H1 (cell line): ENCODE data around the gene CYP4V2. TPM values are rescaled to one million over a fixed set of nuclear protein-coding genes. Genes with fewer than 3 reads are reported as not detected.
A peak's percentile ranks its signal among the peaks of the same experiment; 100 is the strongest.

Experiments
- CTCF ChIA-PET: fragments of 300-600 bp; sonication (Branson Sonifier 250); formaldehyde crosslinking; loops from one replicate; lab custom pipeline; 2021; ENCODE audit not compliant: partially characterized antibody; lab: Charles Lee
- POLR2A ChIA-PET: fragments of 300-600 bp; sonication (Branson Sonifier 250); formaldehyde crosslinking; loops from one replicate; lab custom pipeline; 2021; ENCODE audit warnings: inconsistent platforms; ENCODE audit not compliant: partially characterized antibody; lab: Charles Lee
- DNase-seq, 2 experiments: peaks; one replicate each; pipeline versions ENCODE4 v3.0.0 to v3.0.0-alpha.2; 2010 to 2022; ENCODE audit warnings: low spot score in 2 of 2, low read depth in 1 of 2, mixed read lengths in 1 of 2
- FAIRE-seq: peaks from 2 replicates; lab custom pipeline; 2011; peaks lifted over from hg19 to GRCh38; lab: Jason Lieb, UNC
- H2AFZ ChIP-seq: 2 replicates; pipeline ENCODE4 v1.8.1; 2012; ENCODE audit warnings: low read length, inconsistent platforms
- H2AK5ac ChIP-seq: 2 replicates; pipeline ENCODE4 v1.6.1; 2013; ENCODE audit warnings: low read depth, low read length
- H2BK120ac ChIP-seq: replicated peaks from 2 replicates; pipeline ENCODE3; 2013; ENCODE audit warnings: low read depth, low read length, inconsistent platforms
- H2BK12ac ChIP-seq: 2 replicates; pipeline ENCODE4 v1.6.1; 2013; ENCODE audit warnings: low read depth, low read length
- H2BK15ac ChIP-seq: 2 replicates; pipeline ENCODE4 v1.6.1; 2013; ENCODE audit warnings: low read length
- H2BK20ac ChIP-seq: 2 replicates; pipeline ENCODE4 v1.6.1; 2013; ENCODE audit warnings: low read length
- H2BK5ac ChIP-seq: 2 replicates; pipeline ENCODE4 v1.6.1; 2013; ENCODE audit warnings: low read depth, low read length
- H3K14ac ChIP-seq: 2 replicates; pipeline ENCODE4 v1.6.1; 2013; ENCODE audit warnings: inconsistent platforms; ENCODE audit not compliant: insufficient read length
- H3K18ac ChIP-seq: 2 replicates; pipeline ENCODE4 v1.6.1; 2013; ENCODE audit warnings: low read length; ENCODE audit errors: extremely low read depth
- H3K23ac ChIP-seq: 2 replicates; pipeline ENCODE4 v1.6.1; 2013; ENCODE audit warnings: inconsistent platforms; ENCODE audit not compliant: insufficient read length
- H3K23me2 ChIP-seq: 2 replicates; pipeline ENCODE4 v1.6.1; 2013; ENCODE audit warnings: low read depth, low read length
- H3K27ac ChIP-seq: 2 replicates; pipeline ENCODE4 v1.6.1; 2011; ENCODE audit warnings: low read depth, low read length, inconsistent platforms
- H3K27me3 ChIP-seq, 4 experiments: replicated peaks in 1 of 4; 1 replicate in 1 of 4; 2 replicates in 3 of 4; pipeline versions ENCODE4 v1.6.1 to v1.8.1; 2011 to 2013; ENCODE audit warnings: low read length in 3 of 4, mild to moderate bottlenecking in 3 of 4, inconsistent platforms in 2 of 4, mixed read lengths in 2 of 4, moderate library complexity in 1 of 4; ENCODE audit not compliant: control insufficient read depth in 3 of 4, insufficient read depth in 3 of 4; ENCODE audit errors: extremely low read depth in 1 of 4
- H3K36me3 ChIP-seq, 4 experiments: 2 replicates each; pipeline versions ENCODE4 v1.6.1 to v1.8.1; 2011 to 2013; ENCODE audit warnings: mild to moderate bottlenecking in 4 of 4, low read length in 3 of 4, moderate library complexity in 2 of 4, control low read depth in 1 of 4, inconsistent platforms in 1 of 4; ENCODE audit not compliant: insufficient read depth in 4 of 4, control insufficient read depth in 2 of 4
- H3K4ac ChIP-seq: replicated peaks from 2 replicates; pipeline ENCODE3; 2013; ENCODE audit warnings: low read length, low read depth, mixed read lengths, inconsistent platforms; ENCODE audit not compliant: insufficient read length
- H3K4me1 ChIP-seq, 4 experiments: replicated peaks in 1 of 4; 1 replicate in 1 of 4; 2 replicates in 3 of 4; pipeline versions ENCODE4 v1.6.1 to v1.8.1; 2011 to 2013; ENCODE audit warnings: low read length in 3 of 4, inconsistent platforms in 2 of 4, mixed read lengths in 1 of 4; ENCODE audit not compliant: insufficient read depth in 4 of 4, control insufficient read depth in 3 of 4
- H3K4me2 ChIP-seq, 2 experiments: 2 replicates each; pipeline versions ENCODE4 v1.6.1 to v1.8.1; 2011 to 2013; ENCODE audit warnings: low read depth in 2 of 2, low read length in 2 of 2, control low read depth in 1 of 2, inconsistent platforms in 1 of 2, mild to moderate bottlenecking in 1 of 2; ENCODE audit not compliant: insufficient read depth in 1 of 2
- H3K4me3 ChIP-seq, 4 experiments: fragments of 200-600, 300-600 bp in 1 of 4; sonication (generic), shearing (Covaris generic), sonication (Bioruptor Twin) in 1 of 4; 2 replicates each; pipeline versions ENCODE4 v1.5.1 to v1.8.1; 2011 to 2016; ENCODE audit warnings: low read length in 4 of 4, low read depth in 3 of 4, control low read depth in 2 of 4, inconsistent platforms in 2 of 4, mild to moderate bottlenecking in 2 of 4, mixed read lengths in 1 of 4, moderate library complexity in 1 of 4; ENCODE audit not compliant: insufficient read depth in 2 of 4; ENCODE audit errors: extremely low read depth in 1 of 4
- H3K56ac ChIP-seq: replicated peaks from 2 replicates; pipeline ENCODE3; 2013; ENCODE audit warnings: low read depth, mild to moderate bottlenecking, mixed read lengths, low read length, inconsistent platforms; ENCODE audit not compliant: insufficient read length
- H3K79me1 ChIP-seq: 2 replicates; pipeline ENCODE4 v1.6.1; 2013; ENCODE audit warnings: low read depth, low read length, control low read depth
- H3K79me2 ChIP-seq, 2 experiments: 2 replicates each; pipeline versions ENCODE4 v1.6.1 to v1.8.1; 2012 to 2013; ENCODE audit warnings: low read length in 2 of 2, mild to moderate bottlenecking in 2 of 2, inconsistent platforms in 1 of 2; ENCODE audit not compliant: insufficient read depth in 2 of 2, control insufficient read depth in 1 of 2
- H3K9ac ChIP-seq, 4 experiments: replicated peaks in 1 of 4; 1 replicate in 1 of 4; 2 replicates in 3 of 4; pipeline versions ENCODE4 v1.6.1 to v1.8.1; 2011 to 2013; ENCODE audit warnings: low read depth in 3 of 4, low read length in 3 of 4, control low read depth in 2 of 4, mild to moderate bottlenecking in 2 of 4, moderate library complexity in 2 of 4, inconsistent platforms in 1 of 4; ENCODE audit errors: extremely low read depth in 1 of 4
- H3K9me3 ChIP-seq, 2 experiments: 2 replicates each; pipeline versions ENCODE4 v1.6.1 to v1.8.1; 2012 to 2013; ENCODE audit warnings: mild to moderate bottlenecking in 2 of 2, moderate library complexity in 2 of 2, control low read depth in 1 of 2, inconsistent platforms in 1 of 2, low read depth in 1 of 2, low read length in 1 of 2, mixed read lengths in 1 of 2; ENCODE audit not compliant: insufficient read depth in 2 of 2
- H4K20me1 ChIP-seq, 2 experiments: replicated peaks in 1 of 2; 2 replicates each; pipeline versions ENCODE3 to v1.8.1; 2011 to 2013; ENCODE audit warnings: inconsistent platforms in 2 of 2, low read length in 2 of 2, mild to moderate bottlenecking in 1 of 2; ENCODE audit not compliant: insufficient read depth in 2 of 2, control insufficient read depth in 1 of 2
- H4K5ac ChIP-seq: 2 replicates; pipeline ENCODE4 v1.6.1; 2013; ENCODE audit warnings: low read length, low read depth, mixed read lengths, inconsistent platforms; ENCODE audit not compliant: insufficient read length
- H4K8ac ChIP-seq: 2 replicates; pipeline ENCODE4 v1.8.0; 2013; ENCODE audit warnings: mild to moderate bottlenecking, moderate library complexity, low read length, inconsistent platforms; ENCODE audit not compliant: insufficient read depth; ENCODE audit errors: extremely low read depth
- H4K91ac ChIP-seq: replicated peaks from 2 replicates; pipeline ENCODE3; 2013; ENCODE audit warnings: low read length, mixed read lengths, inconsistent platforms; ENCODE audit not compliant: insufficient read length
- EGR1 ChIP-seq: IDR thresholded peaks from 2 replicates; pipeline ENCODE4 v1.6.1; 2011; ENCODE audit warnings: low read depth, low read length, borderline replicate concordance
- RAD21 ChIP-seq, 2 experiments: IDR thresholded peaks in 1 of 2; conservative IDR thresholded peaks in 1 of 2; 2 replicates each; pipeline ENCODE4 v1.6.1; 2011; ENCODE audit warnings: low read depth in 2 of 2, low read length in 2 of 2, improper control_type of control experiment in 1 of 2, inconsistent platforms in 1 of 2, mild to moderate bottlenecking in 1 of 2, moderate library complexity in 1 of 2
- SP2 ChIP-seq: IDR thresholded peaks from 2 replicates; pipeline ENCODE4 v1.6.1; 2012; ENCODE audit warnings: mild to moderate bottlenecking, low read length, inconsistent platforms
- SRF ChIP-seq: IDR thresholded peaks from 2 replicates; pipeline ENCODE4 v1.6.1; 2011; ENCODE audit warnings: mild to moderate bottlenecking, low read depth, low read length, moderate library complexity
- SUZ12 ChIP-seq: fragments of 200-600 bp; sonication (generic); IDR thresholded peaks from 2 replicates; pipeline ENCODE4 v1.6.1; 2012; ENCODE audit warnings: mild to moderate bottlenecking, inconsistent platforms, low read length, moderate library complexity, mixed read lengths
- YY1 ChIP-seq: IDR thresholded peaks from 2 replicates; pipeline ENCODE4 v1.6.1; 2011; ENCODE audit warnings: low read depth, mild to moderate bottlenecking, low read length
- WGBS, 2 experiments: shearing (Covaris generic) in 1 of 2; methylation state at CpG; one replicate each; pipeline versions ENCODE4 v1.1.6 to v1.1.7; 2013 to 2015; ENCODE audit warnings: low lambda C conversion rate in 2 of 2, mixed read lengths in 2 of 2, inconsistent platforms in 1 of 2, low coverage in 1 of 2, missing lambda C conversion rate in 1 of 2; ENCODE audit not compliant: insufficient replicate concordance in 2 of 2, insufficient coverage in 1 of 2, insufficient read length in 1 of 2; ENCODE audit errors: extremely low coverage in 1 of 2, missing lambda C conversion rate in 1 of 2; 5-methylcytosine and 5-hydroxymethylcytosine counted together
- polyA plus RNA-seq, 7 experiments: library from polyadenylated mRNA; depleted of rRNA in 3 of 7; stranded (reverse) in 5 of 7; unstranded in 2 of 7; fragments of >200 nt in 5 of 7; fragments of 200-250 nt in 2 of 7; gene quantifications; 1 replicate in 5 of 7; 2 replicates in 1 of 7; 4 replicates in 1 of 7; pipeline versions ENCODE4 v1.2.1 to v1.2.3, GENCODE V29; 2011 to 2013; ENCODE audit warnings: missing spikeins in 2 of 7, mixed read lengths in 2 of 7
- total RNA-seq: library from RNA; stranded (reverse); fragmentation: NEBNext Ultra II Directional; extraction: Animal tissue kit (Norgen Biotek cat#: 25700); gene quantifications from 2 replicates; pipeline ENCODE4 v1.2.1, GENCODE V29; 2021
- TF ChIP-seq, protein P1 (sequence below), 3 experiments: IDR thresholded peaks; 1 replicate in 2 of 3; 2 replicates in 1 of 3; pipeline versions ENCODE4 v1.5.1 to v1.6.1; 2011; ENCODE audit warnings: low read length in 3 of 3, mild to moderate bottlenecking in 3 of 3, inconsistent platforms in 2 of 3, low read depth in 1 of 3, moderate library complexity in 1 of 3; ENCODE audit not compliant: insufficient read depth in 1 of 3; ENCODE audit errors: control extremely low read depth in 1 of 3

CYP4V2 gene
- total and polyA plus RNA-seq, 2 of the 8 experiments (the other 6 are each of a cell fraction or from before 2014, with no cell fraction given): 0.65 to 1.0 TPM

GRCh38 chr4:186149872-186150271 is 41.5 kb upstream of the CYP4V2 start:
- ChIA-PET CTCF (interaction anchor here (1.0 to 2.3 kb wide), 10 partner anchors 9 to 129 kb away, joined by 3 to 12 read pairs (median 4); no protein-coding TSS in a partner anchor), POLR2A (interaction anchor here (1.4 kb wide), 1 partner anchor 42 kb away, joined by 4 read pairs; the partner anchor contains the start of gene CYP4V2)
- Histone ChIP-seq H3K36me3 (no peaks in the 10 kb centered on the region), H3K4me2 (peak overlapping the region in 1 of 2 experiments; percentile 33; a peak in 1 of 4 replicates), H3K4me1 (peaks cover 1 to 12% (median 6%) of the 10 kb centered on the region in 4 experiments; a peak in 5 of 7 replicates), H3K79me2 (no peaks in the 10 kb centered on the region), H3K56ac (no peak overlapping the region), H3K9ac (no peak overlapping the region), H2AK5ac (no peak overlapping the region), H3K18ac (no peak overlapping the region), H2AFZ (no peak overlapping the region), H3K4ac (no peak overlapping the region), H2BK12ac (no peak overlapping the region), H2BK5ac (no peak overlapping the region), H4K8ac (no peak overlapping the region), H3K79me1 (no peaks in the 10 kb centered on the region), H3K14ac (no peak overlapping the region), H3K23ac (no peak overlapping the region), H3K27ac (no peak overlapping the region), H2BK15ac (no peak overlapping the region), H3K23me2 (peaks cover 3% of the 10 kb centered on the region; the same call in 1 of the 2 replicates), H4K20me1 (peaks cover 0 to 2% of the 10 kb centered on the region in 2 experiments), H4K5ac (no peak overlapping the region), H3K27me3 (peaks cover 1 to 19% (median 14%) of the 10 kb centered on the region in 4 experiments), H2BK20ac (no peak overlapping the region), H3K9me3 (no peaks in the 10 kb centered on the region; a peak in 1 of 4 replicates), H4K91ac (no peak overlapping the region), H3K4me3 (peak overlapping the region in 1 of 4 experiments; percentile 32; a peak in 1 of 8 replicates), H2BK120ac (no peak overlapping the region)
- TF ChIP-seq RAD21 (IDR thresholded peaks at IDR 0.05 in 1 of 2, conservative IDR thresholded peaks at IDR 0.05 in 1 of 2; ENCODE audit: low read depth in 2 of 2, low read length in 2 of 2) (peak; percentile 30 to 49; a peak in 2 of 4 replicates), YY1 (no peak), SUZ12 (no peak), EGR1 (0 out of 2 replicates have a peak, but pooled peaks have one; percentile 11), SP2 (peak; percentile 28; the same call in 1 of the 2 replicates), SRF (no peak)
- TF ChIP-seq, protein P1, sequence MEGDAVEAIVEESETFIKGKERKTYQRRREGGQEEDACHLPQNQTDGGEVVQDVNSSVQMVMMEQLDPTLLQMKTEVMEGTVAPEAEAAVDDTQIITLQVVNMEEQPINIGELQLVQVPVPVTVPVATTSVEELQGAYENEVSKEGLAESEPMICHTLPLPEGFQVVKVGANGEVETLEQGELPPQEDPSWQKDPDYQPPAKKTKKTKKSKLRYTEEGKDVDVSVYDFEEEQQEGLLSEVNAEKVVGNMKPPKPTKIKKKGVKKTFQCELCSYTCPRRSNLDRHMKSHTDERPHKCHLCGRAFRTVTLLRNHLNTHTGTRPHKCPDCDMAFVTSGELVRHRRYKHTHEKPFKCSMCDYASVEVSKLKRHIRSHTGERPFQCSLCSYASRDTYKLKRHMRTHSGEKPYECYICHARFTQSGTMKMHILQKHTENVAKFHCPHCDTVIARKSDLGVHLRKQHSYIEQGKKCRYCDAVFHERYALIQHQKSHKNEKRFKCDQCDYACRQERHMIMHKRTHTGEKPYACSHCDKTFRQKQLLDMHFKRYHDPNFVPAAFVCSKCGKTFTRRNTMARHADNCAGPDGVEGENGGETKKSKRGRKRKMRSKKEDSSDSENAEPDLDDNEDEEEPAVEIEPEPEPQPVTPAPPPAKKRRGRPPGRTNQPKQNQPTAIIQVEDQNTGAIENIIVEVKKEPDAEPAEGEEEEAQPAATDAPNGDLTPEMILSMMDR (IDR thresholded peaks at IDR 0.05; ENCODE audit: control extremely low read depth in 1 of 3, insufficient read depth in 1 of 3, low read depth in 1 of 3, low read length in 3 of 3): peak; percentile 61 to 73 (median 62)
- FAIRE-seq (peak; percentile 42), DNase-seq (peak; percentile 49 to 87)
- WGBS, 2 experiments: 48% methylated on average over 14 of the region's 14 CpGs; no CpG with 5 or more reads in 1 of the 2 experiments
